ENCODE results near the gene GRIK2. TPM values are rescaled to one million over a fixed set of nuclear protein-coding genes. Genes with fewer than 3 reads are reported as not detected.

The GRIK2 gene
- total and polyA plus RNA-seq, 2 of the 4 experiments (the other 2 are of a cell fraction), result 8.2 to 15.2 TPM

DNA sequence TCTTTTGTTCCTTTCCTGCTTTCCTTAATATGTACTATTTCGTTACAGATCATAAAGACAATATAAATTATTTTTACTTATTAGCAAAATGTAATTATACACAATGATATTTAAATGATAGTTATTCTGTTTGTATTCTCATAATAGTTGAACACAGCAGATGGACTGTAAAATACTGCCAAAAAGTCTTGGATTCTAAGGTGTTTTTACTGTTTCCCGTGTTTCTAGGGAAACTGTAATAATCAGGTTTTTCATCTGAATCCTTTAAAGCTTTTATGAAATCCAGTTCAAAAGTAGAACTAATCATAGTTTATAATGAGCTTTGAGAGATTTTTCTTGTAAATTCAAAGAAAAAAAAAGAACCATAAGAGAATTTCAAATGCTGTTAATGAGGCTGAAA is 148.4 kb downstream of the GRIK2 start:
- H3K4ac ChIP-seq (ENCODE audit: low read depth, low read length), result no peak overlapping the region
- H3K9me1 ChIP-seq (ENCODE audit: insufficient read depth, low read length), result no peaks in the 10 kb centered on the region
- intact Hi-C loops (cut with micrococcal nuclease), result no loop called here
- no peaks in the 10 kb centered on the region for H3K27me3 ChIP-seq (ENCODE audit: control insufficient read depth, insufficient read depth, low read length)
- CTCF ChIA-PET, result no interaction called here
- peak overlapping the region; percentile 53 for H2BK5ac ChIP-seq (ENCODE audit: low read depth, low read length, poor library complexity, severe bottlenecking)
- H3K23ac ChIP-seq (ENCODE audit: low read depth, low read length), result no peak overlapping the region
- H4K91ac ChIP-seq (ENCODE audit: insufficient read depth, low read depth, low read length), result no peak overlapping the region
- no peak overlapping the region for H3K18ac ChIP-seq (ENCODE audit: low read depth, low read length)
- no peak overlapping the region for H4K5ac ChIP-seq (ENCODE audit: low read depth, low read length)
- POLR2A ChIA-PET (ENCODE audit: unreplicated experiment), result no interaction called here
- no peak overlapping the region for H2BK20ac ChIP-seq (ENCODE audit: low read depth, low read length)
- H3K79me1 ChIP-seq (ENCODE audit: low read depth in 1 of 2, low read length in 2 of 2), result no peaks in the 10 kb centered on the region
- H2AK9ac ChIP-seq (replicated peaks; ENCODE audit: low read depth, low read length, poor library complexity), result no peak overlapping the region
- WGBS, 2 experiments (ENCODE audit: extremely low coverage in 2 of 2, insufficient read length in 1 of 2), result 100% methylated on average over 1 of the region's 2 CpGs; no CpG with 5 or more reads in 1 of the 2 experiments
- DNase-seq (no peak), ATAC-seq (ENCODE audit: low read depth) (no peak)
- H3K27ac ChIP-seq (ENCODE audit: insufficient read depth, low read length), result no peak overlapping the region
- H2BK15ac ChIP-seq (ENCODE audit: low read depth, low read length), result no peak overlapping the region
- no peaks in the 10 kb centered on the region for H3K36me3 ChIP-seq (ENCODE audit: control insufficient read depth, insufficient read depth, low read length)
- TF ChIP-seq CHD1 (IDR thresholded peaks at IDR 0.05; ENCODE audit: low read depth, low read length) (no peak), CEBPB (IDR thresholded peaks at IDR 0.05; ENCODE audit: low read depth, low read length) (no peak), MXI1 (IDR thresholded peaks at IDR 0.05; ENCODE audit: borderline replicate concordance, low read depth, low read length) (no peak), SMC3 (IDR thresholded peaks at IDR 0.05; ENCODE audit: low read depth, low read length) (no peak), CTCF (conservative IDR thresholded peaks at IDR 0.05; ENCODE audit: low read depth, low read length) (no peak), RFX5 (IDR thresholded peaks at IDR 0.05; ENCODE audit: low read depth, low read length) (no peak), MAZ (IDR thresholded peaks at IDR 0.05; ENCODE audit: borderline replicate concordance, low read depth, low read length) (no peak), RCOR1 (IDR thresholded peaks at IDR 0.05; ENCODE audit: insufficient replicate concordance, low read length) (no peak), POLR2A (IDR thresholded peaks at IDR 0.05; ENCODE audit: low read depth, low read length) (no peak), NFE2L2 (IDR thresholded peaks at IDR 0.05; ENCODE audit: low read depth, low read length) (no peak), RAD21 (IDR thresholded peaks at IDR 0.05; ENCODE audit: low read length) (no peak), BHLHE40 (IDR thresholded peaks at IDR 0.05; ENCODE audit: low read depth, low read length) (no peak), MAFK (IDR thresholded peaks at IDR 0.05; ENCODE audit: low read depth, low read length) (no peak), ELK1 (IDR thresholded peaks at IDR 0.05; ENCODE audit: borderline replicate concordance, low read depth, low read length) (no peak), FOS (IDR thresholded peaks at IDR 0.05; ENCODE audit: low read depth, low read length) (no peak)
- TF ChIP-seq, protein P1, sequence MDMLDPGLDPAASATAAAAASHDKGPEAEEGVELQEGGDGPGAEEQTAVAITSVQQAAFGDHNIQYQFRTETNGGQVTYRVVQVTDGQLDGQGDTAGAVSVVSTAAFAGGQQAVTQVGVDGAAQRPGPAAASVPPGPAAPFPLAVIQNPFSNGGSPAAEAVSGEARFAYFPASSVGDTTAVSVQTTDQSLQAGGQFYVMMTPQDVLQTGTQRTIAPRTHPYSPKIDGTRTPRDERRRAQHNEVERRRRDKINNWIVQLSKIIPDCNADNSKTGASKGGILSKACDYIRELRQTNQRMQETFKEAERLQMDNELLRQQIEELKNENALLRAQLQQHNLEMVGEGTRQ (IDR thresholded peaks at IDR 0.05; ENCODE audit: low read depth, low read length), result no peak
- dilution Hi-C loops (cut with HindIII; ENCODE audit: low sequenced_read_pairs, unreplicated experiment), result no loop called here
- no peak overlapping the region for H4K8ac ChIP-seq (ENCODE audit: low read depth in 2 of 2, low read length in 2 of 2)
- no peaks in the 10 kb centered on the region for H3K9me3 ChIP-seq (ENCODE audit: control insufficient read depth, insufficient read depth, low read length)
- H3K4me2 ChIP-seq (ENCODE audit: low read depth, low read length), result no peak overlapping the region
- H3K4me1 ChIP-seq (ENCODE audit: control insufficient read depth, insufficient read depth, low read length), result peaks cover 2% of the 10 kb centered on the region
- no peaks in the 10 kb centered on the region for H4K20me1 ChIP-seq (ENCODE audit: insufficient read depth, low read length)
- H3K9ac ChIP-seq (ENCODE audit: low read depth, low read length), result no peak overlapping the region
- H2BK120ac ChIP-seq (ENCODE audit: low read depth, low read length), result no peak overlapping the region
- no peak overlapping the region for H2AK5ac ChIP-seq (ENCODE audit: low read depth, low read length)
- no peak overlapping the region for H3K14ac ChIP-seq (replicated peaks; ENCODE audit: low read depth, low read length)
- no peak overlapping the region for H3K4me3 ChIP-seq (ENCODE audit: insufficient read depth, low read depth, low read length)
- H2AFZ ChIP-seq (replicated peaks; ENCODE audit: low read length, poor library complexity), result no peak overlapping the region
- H3K56ac ChIP-seq (ENCODE audit: extremely low read depth, insufficient read depth, low read length), result no peak overlapping the region
- BruUV-seq (replicated peaks), result no TSS peak
- in situ Hi-C loops (cut with MboI; ENCODE audit: low sequenced_read_pairs), result no loop called here

All from IMR-90 (cell line).